Cardiac fibroblast (primary cell): Measurements from ENCODE around the gene ALK.
A peak's percentile ranks its signal among the peaks of the same experiment; 100 is the strongest.

Source experiments
- DNase-seq, 2 donors: peaks; one replicate each; pipeline versions ENCODE4 v3.0.0 to v3.0.0-alpha.2; 2010; ENCODE audit warnings: low read depth in 2 of 2
- H3K4me3 ChIP-seq, 2 donors: replicated peaks in 1 of 2; 1 replicate in 1 of 2; 2 replicates in 1 of 2; pipeline ENCODE4 v1.5.1; 2011; ENCODE audit warnings: low read depth in 2 of 2, low read length in 2 of 2, mild to moderate bottlenecking in 2 of 2, moderate library complexity in 1 of 2
- TF ChIP-seq, protein P1 (sequence below): IDR thresholded peaks from one replicate; pipeline ENCODE4 v1.5.1; 2011; ENCODE audit warnings: low read depth, mild to moderate bottlenecking, low read length, inconsistent platforms

The ALK gene

DNA sequence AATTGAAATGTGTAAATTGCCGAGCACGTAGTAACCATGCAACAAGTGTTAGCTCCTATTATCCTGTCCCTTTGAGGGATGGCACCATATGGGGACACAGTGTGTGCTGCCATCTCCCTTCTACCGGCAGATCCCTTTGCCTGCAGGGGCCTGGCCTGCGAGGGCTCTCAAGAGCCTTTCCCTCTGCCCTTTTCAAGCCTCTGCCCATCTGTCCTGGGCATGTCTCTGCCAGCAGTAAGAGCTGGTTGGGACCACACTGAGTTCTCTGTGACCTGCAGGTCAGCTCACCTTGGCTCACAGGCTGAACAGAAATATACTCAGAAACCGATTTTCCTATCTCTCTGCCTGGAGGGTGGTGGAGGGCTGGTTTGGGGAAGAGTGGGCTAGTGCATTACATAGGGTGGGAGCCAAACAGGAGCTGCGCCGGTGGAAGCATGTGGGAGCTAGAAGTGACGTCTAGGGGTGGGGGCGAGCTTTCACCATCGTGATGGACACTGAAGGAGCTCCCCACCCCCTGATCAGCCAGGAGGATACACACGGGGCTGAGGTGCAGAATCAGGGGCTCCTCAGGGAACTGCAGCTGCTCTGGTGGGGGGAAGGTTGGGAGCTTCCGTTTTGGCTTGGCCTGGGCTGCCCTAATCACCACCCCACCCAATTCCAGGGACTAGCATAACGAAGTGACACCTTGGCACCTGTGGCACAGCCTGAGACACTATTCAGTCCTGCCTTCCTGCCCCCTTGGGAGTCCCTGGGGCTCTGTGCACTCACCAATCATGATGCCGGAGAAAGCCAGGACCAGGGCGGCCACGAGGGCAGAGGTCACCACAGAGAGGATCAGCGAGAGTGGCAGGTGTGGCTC lies 696.5 kb downstream of the ALK start:
- H3K4me3 ChIP-seq = no peak overlapping the region
- no peak for DNase-seq
- TF ChIP-seq, protein P1, sequence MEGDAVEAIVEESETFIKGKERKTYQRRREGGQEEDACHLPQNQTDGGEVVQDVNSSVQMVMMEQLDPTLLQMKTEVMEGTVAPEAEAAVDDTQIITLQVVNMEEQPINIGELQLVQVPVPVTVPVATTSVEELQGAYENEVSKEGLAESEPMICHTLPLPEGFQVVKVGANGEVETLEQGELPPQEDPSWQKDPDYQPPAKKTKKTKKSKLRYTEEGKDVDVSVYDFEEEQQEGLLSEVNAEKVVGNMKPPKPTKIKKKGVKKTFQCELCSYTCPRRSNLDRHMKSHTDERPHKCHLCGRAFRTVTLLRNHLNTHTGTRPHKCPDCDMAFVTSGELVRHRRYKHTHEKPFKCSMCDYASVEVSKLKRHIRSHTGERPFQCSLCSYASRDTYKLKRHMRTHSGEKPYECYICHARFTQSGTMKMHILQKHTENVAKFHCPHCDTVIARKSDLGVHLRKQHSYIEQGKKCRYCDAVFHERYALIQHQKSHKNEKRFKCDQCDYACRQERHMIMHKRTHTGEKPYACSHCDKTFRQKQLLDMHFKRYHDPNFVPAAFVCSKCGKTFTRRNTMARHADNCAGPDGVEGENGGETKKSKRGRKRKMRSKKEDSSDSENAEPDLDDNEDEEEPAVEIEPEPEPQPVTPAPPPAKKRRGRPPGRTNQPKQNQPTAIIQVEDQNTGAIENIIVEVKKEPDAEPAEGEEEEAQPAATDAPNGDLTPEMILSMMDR = no peak

DNA sequence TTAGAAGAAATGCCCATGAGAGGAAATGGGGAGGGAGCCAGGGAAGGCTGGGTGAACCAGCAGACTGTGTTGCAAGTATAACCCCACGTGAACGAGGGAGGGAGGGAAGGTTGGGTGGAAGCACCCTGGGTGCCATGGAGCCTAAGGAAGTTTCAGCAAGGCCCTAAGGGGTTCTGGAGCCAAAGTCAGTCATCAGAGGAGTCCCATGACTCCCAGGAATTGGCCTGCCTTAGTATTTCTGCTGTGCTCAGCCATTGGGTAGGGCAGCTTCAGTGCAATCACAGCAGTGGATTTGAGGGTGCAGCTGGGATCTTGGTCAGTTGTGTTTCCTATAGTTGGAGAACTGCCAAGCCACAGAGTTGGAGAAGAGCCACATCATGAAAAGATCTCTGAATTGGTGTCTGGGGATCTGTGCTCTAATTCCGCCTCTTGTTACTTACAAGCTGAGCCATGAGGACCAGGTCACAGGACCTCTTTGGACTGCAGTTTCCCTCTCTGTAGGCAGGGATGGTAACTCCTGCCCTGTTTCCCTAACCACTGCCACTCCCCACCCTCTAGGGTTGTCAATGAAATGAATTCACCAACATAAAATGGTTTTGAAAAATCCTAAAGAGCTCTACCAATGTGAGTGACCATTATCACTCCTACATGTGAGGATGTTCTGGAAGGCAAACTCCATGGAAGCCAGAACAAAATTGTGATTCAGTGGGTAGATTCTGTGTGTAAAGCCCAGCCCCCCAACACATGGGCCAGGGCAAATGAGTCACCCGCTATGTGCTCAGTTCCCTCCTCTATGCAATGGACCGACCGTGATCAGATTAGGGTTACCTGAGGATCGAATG lies 697.3 kb downstream of the ALK start:
- TF ChIP-seq, protein P1 = no peak
- H3K4me3 ChIP-seq = no peak overlapping the region
- DNase-seq = peak; percentile 69 to 76

- H3K4me3 ChIP-seq = no peak overlapping the region
- no peak for DNase-seq
- TF ChIP-seq, protein P1 = no peak
These were observed 698.1 kb downstream of the ALK start for GRCh38 chr2:29223257-29223656.

- H3K4me3 ChIP-seq = no peak overlapping the region
- TF ChIP-seq, protein P1 = no peak
- DNase-seq = no peak
These were observed 698.8 kb downstream of the ALK start for GRCh38 chr2:29222381-29223179.

DNA sequence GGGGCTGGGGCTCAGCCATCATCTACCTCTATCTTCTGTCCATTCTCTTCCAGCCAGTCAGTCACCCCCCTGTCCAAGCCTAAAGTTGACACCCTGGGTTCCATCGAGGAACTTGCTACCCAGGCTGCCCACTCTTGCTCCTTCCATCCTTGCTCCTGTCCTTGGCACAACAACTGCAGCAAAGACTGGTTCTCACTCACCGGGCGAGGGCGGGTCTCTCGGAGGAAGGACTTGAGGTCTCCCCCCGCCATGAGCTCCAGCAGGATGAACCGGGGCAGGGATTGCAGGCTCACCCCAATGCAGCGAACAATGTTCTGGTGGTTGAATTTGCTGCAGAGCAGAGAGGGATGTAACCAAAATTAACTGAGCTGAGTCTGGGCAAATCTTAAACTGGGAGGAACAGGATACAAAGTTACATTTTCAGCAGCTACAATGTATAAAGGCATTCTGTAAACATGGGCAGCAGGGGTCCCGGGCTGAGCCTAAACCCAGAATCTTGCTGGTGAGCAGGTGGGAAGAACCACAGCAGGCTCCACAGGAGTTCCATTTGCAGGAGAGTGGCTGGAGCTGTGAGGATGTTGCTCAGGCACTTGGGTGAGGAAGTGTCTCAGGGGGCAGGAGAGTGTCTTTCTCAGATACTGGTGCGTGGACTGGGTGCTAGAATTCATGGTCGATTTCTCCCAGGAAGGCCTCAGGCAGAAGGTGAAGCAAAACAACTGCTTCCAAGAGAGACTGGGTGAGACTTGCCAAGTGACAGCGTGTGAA lies 700.7 kb downstream of the ALK start:
- H3K4me3 ChIP-seq = no peak overlapping the region
- TF ChIP-seq, protein P1 = no peak
- no peak for DNase-seq

DNA sequence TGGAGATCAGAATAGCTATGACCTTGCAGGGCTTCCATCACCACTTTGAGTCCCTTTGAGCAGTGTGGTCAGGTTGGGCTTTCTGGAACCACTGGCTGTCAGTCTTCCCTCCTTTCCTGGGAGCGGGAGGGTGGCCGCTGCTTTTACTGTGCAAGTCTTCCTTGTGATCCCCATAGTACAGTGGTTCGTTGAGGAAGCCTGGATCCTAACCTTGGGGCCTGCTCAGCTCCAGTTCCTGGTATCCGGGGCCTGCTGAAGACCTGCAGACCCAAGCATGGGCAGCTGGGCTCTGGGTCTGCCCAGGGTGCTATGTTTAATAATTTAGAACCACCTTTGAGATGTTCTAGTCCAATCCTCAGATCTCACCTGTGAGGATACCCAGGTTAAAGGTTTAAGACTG lies 702.0 kb downstream of the ALK start:
- no peak for DNase-seq
- TF ChIP-seq, protein P1 = no peak
- no peak overlapping the region for H3K4me3 ChIP-seq
